T-helper 17 cell (primary cell): ENCODE measurements around the gene AKR1C4. TPM values are rescaled to one million over a fixed set of nuclear protein-coding genes. Genes with fewer than 3 reads are reported as not detected.
"Not testable (repeated sequence)": the region's sequence is repeated elsewhere in the genome, so short reads cannot be mapped to it uniquely, and the experiment has no call there.

Experiments used
- ATAC-seq: fragments of 150-1000 bp; cut with Tn5 transposase; 2 replicates; pipeline ENCODE4 v1.10.0; 2021; ENCODE audit warnings: mild to moderate bottlenecking, moderate library complexity
- DNase-seq, 3 donors: peaks; one replicate each; pipeline versions ENCODE4 v3.0.0 to v3.0.0-alpha.2; 2020 to 2021
- H3K9me3 ChIP-seq: one replicate; pipeline ENCODE4 v1.7.0; 2013; ENCODE audit warnings: low read length, mild to moderate bottlenecking; ENCODE audit not compliant: control insufficient read depth, poor library complexity, severe bottlenecking
- H3K27ac Mint-ChIP-seq: one replicate; pipeline ENCODE4 v1.8.0; 2022; ENCODE audit warnings: mild to moderate bottlenecking, moderate library complexity, mixed read lengths
- H3K27me3 Mint-ChIP-seq: one replicate; pipeline ENCODE4 v1.8.0; 2022; ENCODE audit warnings: mixed read lengths
- H3K36me3 Mint-ChIP-seq: one replicate; pipeline ENCODE4 v1.8.0; 2022; ENCODE audit warnings: low read depth, mixed read lengths
- H3K4me1 Mint-ChIP-seq: one replicate; pipeline ENCODE4 v1.8.0; 2022; ENCODE audit warnings: mild to moderate bottlenecking, mixed read lengths
- H3K4me3 Mint-ChIP-seq: one replicate; pipeline ENCODE4 v1.8.0; 2022; ENCODE audit warnings: mild to moderate bottlenecking, moderate library complexity, mixed read lengths
- total RNA-seq, 4 donors: library from RNA in 2 of 4; stranded (reverse) in 2 of 4; gene quantifications; one replicate each; pipeline ENCODE4 v1.2.3 and lab custom pipeline; 2022 to 2026

Gene AKR1C4
- total RNA-seq, result not detected
- 0 reads per million in 2 donors for total RNA-seq (lab: John Stamatoyannopoulos, UW)

- Mint-ChIP-seq H3K4me3 (no peak within 1 kb of the TSS), H3K27ac (no peak within 1 kb of the TSS), H3K4me1 (peaks cover 3% of the 10 kb centered on the region), H3K36me3 (no peaks in the 10 kb centered on the region), H3K27me3 (no peaks in the 10 kb centered on the region)
- H3K9me3 ChIP-seq, result no peaks in the 10 kb centered on the region
- no peak for ATAC-seq
- no peak for DNase-seq
Observed at GRCh38 chr10:5196702-5197113, at the start of gene AKR1C4. Gene AKR1C4 (plus strand): TSS chr10:5196837. CDS start chr10:5196868, 31 bp downstream.

DNA sequence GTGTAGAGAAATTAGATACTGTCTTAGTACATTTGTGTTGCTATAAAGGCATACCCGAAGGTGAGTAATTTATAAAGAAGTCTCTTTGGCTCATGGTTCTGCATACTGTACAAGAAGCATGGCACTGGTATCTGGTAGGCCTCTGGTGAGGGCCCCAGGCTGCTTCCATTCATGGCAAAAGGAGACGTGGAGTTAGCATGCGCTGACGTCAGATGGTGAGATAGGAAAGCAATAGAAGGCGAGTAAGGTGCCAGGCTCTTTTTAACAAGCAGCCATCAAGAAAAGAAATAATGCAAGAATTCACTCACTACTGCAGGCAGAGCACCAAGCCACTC is 49.8 kb upstream of the AKR1C4 start:
- Mint-ChIP-seq H3K4me1 (no peaks in the 10 kb centered on the region), H3K4me3 (no peak overlapping the region), H3K27ac (no peak overlapping the region), H3K27me3 (no peaks in the 10 kb centered on the region), H3K36me3 (peaks cover 2% of the 10 kb centered on the region)
- ATAC-seq, result no peak
- DNase-seq, result no peak
- H3K9me3 ChIP-seq, result peaks cover 3% of the 10 kb centered on the region

- Mint-ChIP-seq H3K4me3 (no peak overlapping the region), H3K4me1 (no peaks in the 10 kb centered on the region), H3K36me3 (peaks cover 2% of the 10 kb centered on the region), H3K27me3 (no peaks in the 10 kb centered on the region), H3K27ac (no peak overlapping the region)
- no peak for DNase-seq
- H3K9me3 ChIP-seq, result peaks cover 3% of the 10 kb centered on the region
- no peak for ATAC-seq
Observed at GRCh38 chr10:5147255-5147980, 49.2 kb upstream of the AKR1C4 start.

DNA sequence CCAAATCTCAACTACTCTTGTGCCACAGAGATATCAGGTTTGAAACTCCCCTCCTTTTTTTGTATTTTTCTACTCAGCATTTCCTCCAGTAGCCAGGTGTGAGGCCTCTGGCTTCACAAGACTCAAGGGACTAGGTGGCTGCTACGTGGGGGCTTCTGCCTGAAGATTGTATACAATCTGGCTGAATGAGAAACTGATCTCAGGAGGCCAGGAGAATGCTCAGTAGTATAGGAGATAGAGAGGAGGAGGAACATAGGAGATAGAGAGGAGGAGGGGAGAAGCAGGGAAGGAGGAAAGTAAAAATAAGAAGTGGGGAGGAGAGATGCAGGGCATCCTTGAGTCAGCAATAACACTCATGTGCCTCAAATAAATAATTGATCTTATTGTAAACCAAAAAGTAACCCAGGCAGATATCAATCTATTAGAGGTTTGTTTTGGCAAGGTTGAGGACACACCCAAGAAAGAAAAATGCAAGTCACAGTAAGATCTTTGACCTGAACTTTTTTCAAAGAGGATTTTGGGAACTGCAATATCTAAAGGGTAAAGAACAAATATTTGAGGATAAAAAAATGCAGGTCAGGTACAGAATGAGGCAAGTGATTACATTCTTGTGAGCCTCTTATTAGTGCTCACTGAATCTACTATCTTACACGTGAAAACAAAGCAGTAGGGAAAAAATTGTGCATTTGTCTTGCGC is 48.5 kb upstream of the AKR1C4 start:
- peaks cover 2% of the 10 kb centered on the region for H3K36me3 Mint-ChIP-seq
- H3K4me3 Mint-ChIP-seq, result no peak overlapping the region
- H3K9me3 ChIP-seq, result peaks cover 3% of the 10 kb centered on the region
- DNase-seq (no peak), ATAC-seq (no peak)
- no peak overlapping the region for H3K27ac Mint-ChIP-seq
- H3K4me1 Mint-ChIP-seq, result no peaks in the 10 kb centered on the region
- no peaks in the 10 kb centered on the region for H3K27me3 Mint-ChIP-seq

GRCh38 chr10:5148678-5149032 is 48.0 kb upstream of the AKR1C4 start:
- Mint-ChIP-seq H3K4me3 (no peak overlapping the region), H3K27ac (no peak overlapping the region), H3K27me3 (no peaks in the 10 kb centered on the region), H3K36me3 (peaks cover 2% of the 10 kb centered on the region), H3K4me1 (no peaks in the 10 kb centered on the region)
- ATAC-seq (no peak), DNase-seq (no peak)
- H3K9me3 ChIP-seq, result peaks cover 3% of the 10 kb centered on the region

DNA sequence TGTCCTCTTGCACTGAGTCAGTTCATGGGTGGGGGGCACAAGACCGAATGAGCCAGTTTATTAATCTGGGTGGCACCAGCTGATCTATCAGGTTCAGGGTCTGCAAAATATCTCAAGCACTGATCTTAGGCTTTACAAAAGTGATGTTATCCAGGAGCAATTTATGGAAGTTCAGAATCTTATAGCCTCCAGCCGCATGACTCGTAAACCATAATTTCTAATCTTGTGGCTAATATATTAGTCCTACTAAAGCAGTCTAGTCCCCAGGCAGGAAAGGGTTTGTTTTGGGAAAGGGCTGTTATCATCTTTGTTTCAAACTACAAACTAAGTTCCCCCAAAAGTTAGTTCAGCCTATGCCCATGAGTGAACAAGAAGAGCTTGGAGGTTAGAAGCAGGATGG is 45.6 kb upstream of the AKR1C4 start:
- DNase-seq (no peak), ATAC-seq (no peak)
- H3K27ac Mint-ChIP-seq, result no peak overlapping the region
- peaks cover 3% of the 10 kb centered on the region for H3K9me3 ChIP-seq
- no peak overlapping the region for H3K4me3 Mint-ChIP-seq
- peaks cover 2% of the 10 kb centered on the region for H3K36me3 Mint-ChIP-seq
- no peaks in the 10 kb centered on the region for H3K27me3 Mint-ChIP-seq
- H3K4me1 Mint-ChIP-seq, result no peaks in the 10 kb centered on the region

GRCh38 chr10:5155951-5156350 is 40.7 kb upstream of the AKR1C4 start:
- Mint-ChIP-seq H3K4me1 (no peaks in the 10 kb centered on the region), H3K4me3 (no peak overlapping the region), H3K36me3 (no peaks in the 10 kb centered on the region), H3K27me3 (no peaks in the 10 kb centered on the region), H3K27ac (no peak overlapping the region)
- H3K9me3 ChIP-seq, result no peaks in the 10 kb centered on the region
- ATAC-seq (no peak), DNase-seq (no peak)

- no peak overlapping the region for H3K4me3 Mint-ChIP-seq
- no peaks in the 10 kb centered on the region for H3K4me1 Mint-ChIP-seq
- H3K36me3 Mint-ChIP-seq, result peaks cover 3% of the 10 kb centered on the region
- no peaks in the 10 kb centered on the region for H3K27me3 Mint-ChIP-seq
- no peaks in the 10 kb centered on the region for H3K9me3 ChIP-seq
- DNase-seq (no peak), ATAC-seq (no peak)
- H3K27ac Mint-ChIP-seq, result no peak overlapping the region
Observed at GRCh38 chr10:5157501-5157900, 39.1 kb upstream of the AKR1C4 start.

- no peak for DNase-seq
- no peak overlapping the region for H3K4me3 Mint-ChIP-seq
- no peak for ATAC-seq
Observed at GRCh38 chr10:5159126-5159525, 37.5 kb upstream of the AKR1C4 start.

DNA sequence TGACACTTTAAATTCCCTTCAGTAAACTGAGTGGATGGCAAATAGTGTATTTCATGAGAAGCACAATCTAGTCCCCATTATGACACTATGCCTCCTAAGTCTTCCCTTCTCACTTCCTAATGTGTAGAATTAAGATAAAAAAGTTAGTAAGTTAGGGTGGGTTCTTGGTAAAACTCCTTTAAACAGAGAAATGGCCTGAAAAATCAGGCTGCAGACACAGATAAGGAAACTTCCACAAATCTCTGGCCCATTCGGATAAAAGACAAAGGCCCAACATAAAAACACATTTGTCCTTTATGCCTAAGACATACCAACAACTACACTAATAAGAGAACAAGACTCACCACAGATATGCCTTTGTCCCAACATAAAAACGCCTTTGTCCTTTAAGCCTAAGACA is 33.1 kb upstream of the AKR1C4 start:
- no peak for DNase-seq
- no peak overlapping the region for H3K27ac Mint-ChIP-seq
- no peak for ATAC-seq
- peaks cover 3% of the 10 kb centered on the region for H3K36me3 Mint-ChIP-seq
- no peaks in the 10 kb centered on the region for H3K9me3 ChIP-seq
- H3K27me3 Mint-ChIP-seq, result no peaks in the 10 kb centered on the region
- H3K4me1 Mint-ChIP-seq, result no peaks in the 10 kb centered on the region
- no peak overlapping the region for H3K4me3 Mint-ChIP-seq

More at GRCh38 chr10:5159126-5159525, 37.5 kb upstream of the AKR1C4 start:
- Mint-ChIP-seq H3K36me3 (peaks cover 3% of the 10 kb centered on the region), H3K27me3 (no peaks in the 10 kb centered on the region), H3K4me1 (no peaks in the 10 kb centered on the region), H3K27ac (no peak overlapping the region)
- H3K9me3 ChIP-seq, result no peaks in the 10 kb centered on the region

DNA sequence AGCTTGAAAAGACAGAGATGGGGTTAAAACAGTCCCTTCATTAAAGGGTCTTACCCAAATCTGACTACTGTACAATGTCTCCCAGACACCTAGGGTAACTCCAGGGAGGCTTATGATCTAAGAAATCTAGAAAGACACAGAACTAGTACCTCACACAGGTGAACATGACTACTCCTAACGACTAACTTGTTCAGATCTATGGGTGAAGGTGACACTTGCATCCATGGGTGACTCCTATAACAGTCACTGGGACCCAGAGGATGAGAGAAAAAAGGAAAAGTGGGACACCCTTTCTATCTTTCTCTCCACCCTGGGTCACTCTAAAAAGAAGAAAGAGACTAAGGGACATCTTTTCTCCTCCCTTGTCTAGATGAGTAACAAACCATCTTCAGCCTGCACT is 30.9 kb upstream of the AKR1C4 start:
- no peaks in the 10 kb centered on the region for H3K9me3 ChIP-seq
- no peaks in the 10 kb centered on the region for H3K27me3 Mint-ChIP-seq
- no peak for ATAC-seq
- peaks cover 6% of the 10 kb centered on the region for H3K36me3 Mint-ChIP-seq
- no peak overlapping the region for H3K4me3 Mint-ChIP-seq
- no peak for DNase-seq
- H3K4me1 Mint-ChIP-seq, result no peaks in the 10 kb centered on the region
- H3K27ac Mint-ChIP-seq, result no peak overlapping the region

GRCh38 chr10:5168897-5169420 is 27.7 kb upstream of the AKR1C4 start:
- DNase-seq (no peak), ATAC-seq (no peak)
- Mint-ChIP-seq H3K4me3 (no peak overlapping the region), H3K27ac (no peak overlapping the region), H3K36me3 (peaks cover 3% of the 10 kb centered on the region), H3K27me3 (no peaks in the 10 kb centered on the region), H3K4me1 (no peaks in the 10 kb centered on the region)
- no peaks in the 10 kb centered on the region for H3K9me3 ChIP-seq

DNA sequence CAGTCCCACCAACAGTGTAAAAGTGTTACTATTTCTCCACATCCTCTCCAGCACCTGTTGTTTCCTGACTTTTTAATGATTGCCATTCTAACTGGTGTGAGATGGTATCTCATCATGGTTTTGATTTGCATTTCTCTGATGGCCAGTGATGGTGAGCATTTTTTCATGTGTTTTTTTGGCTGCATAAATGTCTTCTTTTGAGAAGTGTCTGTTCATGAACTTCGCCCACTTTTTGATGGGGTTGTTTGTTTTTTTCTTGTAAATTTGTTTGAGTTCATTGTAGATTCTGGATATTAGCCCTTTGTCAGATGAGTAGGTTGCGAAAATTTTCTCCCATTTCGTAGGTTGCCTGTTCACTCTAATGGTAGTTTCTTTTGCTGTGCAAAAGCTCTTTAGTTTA is 21.1 kb upstream of the AKR1C4 start:
- H3K27me3 Mint-ChIP-seq, H3K27ac Mint-ChIP-seq, H3K4me1 Mint-ChIP-seq, H3K36me3 Mint-ChIP-seq, DNase-seq, ATAC-seq, H3K4me3 Mint-ChIP-seq, H3K9me3 ChIP-seq: not testable (repeated sequence)

GRCh38 chr10:5180503-5180902 is 16.1 kb upstream of the AKR1C4 start:
- ATAC-seq, H3K36me3 Mint-ChIP-seq, H3K9me3 ChIP-seq, H3K27me3 Mint-ChIP-seq, DNase-seq, H3K4me1 Mint-ChIP-seq, H3K4me3 Mint-ChIP-seq, H3K27ac Mint-ChIP-seq: not testable (repeated sequence)
